B cell (primary cell): Measurements from ENCODE around the gene THAP8. TPM values are rescaled to one million over a fixed set of nuclear protein-coding genes. Genes with fewer than 3 reads are reported as not detected.

ENCODE experiments used
- ATAC-seq: fragments of 200-7000 bp; cut with Tn5 transposase; one replicate; pipeline ENCODE4 v1.10.0; 2021; ENCODE audit warnings: low read depth, mild to moderate bottlenecking, moderate number of reproducible peaks, moderate library complexity
- CTCF ChIA-PET: fragments of 350-600 bp; sonication (Branson Sonifier 250); formaldehyde crosslinking; loops from one replicate; lab custom pipeline; 2021; ENCODE audit warnings: antibody characterized with exemption, inconsistent platforms; lab: Charles Lee
- POLR2A ChIA-PET: fragments of 350-600 bp; sonication (Branson Sonifier 250); formaldehyde crosslinking; loops from one replicate; lab custom pipeline; 2021; ENCODE audit warnings: antibody characterized with exemption; lab: Charles Lee
- DNase-seq: peaks from one replicate; pipeline ENCODE4 v3.0.0; 2013
- H2AFZ ChIP-seq: 2 replicates; pipeline ENCODE4 v1.6.1; 2012; ENCODE audit warnings: mild to moderate bottlenecking, low read depth, low read length; ENCODE audit not compliant: insufficient read depth, poor library complexity, severe bottlenecking
- H3K27ac ChIP-seq, 2 donors: 1 replicate in 1 of 2; 2 replicates in 1 of 2; pipeline ENCODE4 v1.5.1; 2012 to 2013; ENCODE audit warnings: low read length in 2 of 2, mild to moderate bottlenecking in 2 of 2, moderate library complexity in 1 of 2
- H3K27me3 ChIP-seq, 4 experiments: fragments of 200-600 bp in 1 of 4; sonication (generic) in 1 of 4; replicated peaks in 1 of 4; 1 replicate in 2 of 4; 2 replicates in 2 of 4; pipeline versions ENCODE4 v1.6.1 to v1.7.0; 2013 to 2016; ENCODE audit warnings: low read length in 3 of 4, mild to moderate bottlenecking in 2 of 4, mixed read lengths in 1 of 4, moderate library complexity in 1 of 4; ENCODE audit not compliant: insufficient read depth in 4 of 4, control insufficient read depth in 3 of 4; ENCODE audit errors: control extremely low read depth in 1 of 4
- H3K36me3 ChIP-seq, 2 experiments: replicated peaks in 1 of 2; 1 replicate in 1 of 2; 2 replicates in 1 of 2; pipeline versions ENCODE4 v1.6.1 to v1.7.1; 2013; ENCODE audit warnings: low read length in 1 of 2; ENCODE audit not compliant: insufficient read depth in 2 of 2, control insufficient read depth in 1 of 2; ENCODE audit errors: control extremely low read depth in 1 of 2, extremely low read depth in 1 of 2
- H3K4me1 ChIP-seq, 2 donors: fragments of 200-600 bp in 1 of 2; sonication (generic) in 1 of 2; 1 replicate in 1 of 2; 2 replicates in 1 of 2; pipeline versions ENCODE4 v1.5.1 to v1.6.1; 2013 to 2017; ENCODE audit warnings: low read length in 2 of 2; ENCODE audit not compliant: control insufficient read depth in 2 of 2, insufficient read depth in 2 of 2
- H3K4me2 ChIP-seq: replicated peaks from 2 replicates; pipeline ENCODE3; 2012; ENCODE audit warnings: mild to moderate bottlenecking, low read depth, low read length; ENCODE audit not compliant: poor library complexity, severe bottlenecking
- H3K4me3 ChIP-seq, 5 experiments: fragments of 200-600 bp in 1 of 5; sonication (generic) in 1 of 5; 1 replicate in 3 of 5; 2 replicates in 2 of 5; pipeline versions ENCODE4 v1.5.1 to v1.7.0; 2011 to 2016; ENCODE audit warnings: low read length in 4 of 5, mild to moderate bottlenecking in 4 of 5, low read depth in 2 of 5, control low read depth in 1 of 5, moderate library complexity in 1 of 5; ENCODE audit not compliant: insufficient read depth in 1 of 5; ENCODE audit errors: control extremely low read depth in 1 of 5, extremely low read depth in 1 of 5
- H3K79me2 ChIP-seq: fragments of 200-600 bp; sonication (generic); one replicate; pipeline ENCODE4 v1.6.0; 2016; ENCODE audit warnings: low read length; ENCODE audit not compliant: control insufficient read depth, insufficient read depth
- H3K9ac ChIP-seq: fragments of 200-600 bp; sonication (generic); 2 replicates; pipeline ENCODE4 v1.6.1; 2017; ENCODE audit warnings: mild to moderate bottlenecking, low read length, moderate library complexity
- H3K9me3 ChIP-seq, 3 donors: one replicate each; pipeline versions ENCODE4 v1.6.1 to v1.7.1; 2013; ENCODE audit warnings: low read length in 2 of 3; ENCODE audit not compliant: control insufficient read depth in 2 of 3, insufficient read depth in 1 of 3; ENCODE audit errors: control extremely low read depth in 1 of 3
- H4K20me1 ChIP-seq: 2 replicates; pipeline ENCODE4 v1.6.0; 2012; ENCODE audit warnings: mild to moderate bottlenecking, low read length; ENCODE audit not compliant: insufficient read depth, control insufficient read depth, poor library complexity, severe bottlenecking
- H3K27ac Mint-ChIP-seq: one replicate; pipeline ENCODE4 v1.8.0; 2021; ENCODE audit warnings: mixed read lengths
- H3K27me3 Mint-ChIP-seq: one replicate; pipeline ENCODE4 v1.8.0; 2021; ENCODE audit warnings: mixed read lengths
- H3K4me1 Mint-ChIP-seq: one replicate; pipeline ENCODE4 v1.8.0; 2021; ENCODE audit warnings: mixed read lengths
- H3K4me3 Mint-ChIP-seq: one replicate; pipeline ENCODE4 v1.8.0; 2021; ENCODE audit warnings: mixed read lengths
- H3K9me3 Mint-ChIP-seq: one replicate; pipeline ENCODE4 v1.8.0; 2022; ENCODE audit warnings: mixed read lengths; ENCODE audit not compliant: insufficient read depth
- EZH2 ChIP-seq: IDR thresholded peaks from 2 replicates; pipeline ENCODE4 v1.6.1; 2012; ENCODE audit warnings: borderline replicate concordance, low read depth, mild to moderate bottlenecking, moderate library complexity, low read length; ENCODE audit not compliant: insufficient read depth, poor library complexity, severe bottlenecking
- WGBS: methylation state at CpG from one replicate; pipeline ENCODE4 v1.1.5; 2013; ENCODE audit warnings: missing lambda C conversion rate; ENCODE audit not compliant: insufficient coverage; 5-methylcytosine and 5-hydroxymethylcytosine counted together
- intact Hi-C: fragments of 100-400 bp; cut with micrococcal nuclease; formaldehyde crosslinking; loops from one replicate; pipeline ENCODE4 v1.10.0; 2022
- polyA plus RNA-seq: library from polyadenylated mRNA; depleted of rRNA; stranded (reverse); fragments of >200 nt; gene quantifications from 2 replicates; pipeline ENCODE4 v1.2.3, GENCODE V29; 2012
- total RNA-seq, 2 donors: library from RNA; stranded (reverse); fragments of 120-200 nt in 1 of 2; gene quantifications; 1 replicate in 1 of 2; 2 replicates in 1 of 2; pipeline versions ENCODE4 v1.2.3 to v1.2.4, GENCODE V29; 2013 to 2022
- TF ChIP-seq, protein P1 (sequence below): fragments of 200-600 bp; IDR thresholded peaks from one replicate; pipeline ENCODE4 v1.8.0; 2022; ENCODE audit warnings: antibody characterized with exemption, mild to moderate bottlenecking

Gene THAP8
- total and polyA plus RNA-seq, 2 donors (not counting 1 experiment from before 2014, with no cell fraction given), result 4.5 to 5.7 TPM

DNA sequence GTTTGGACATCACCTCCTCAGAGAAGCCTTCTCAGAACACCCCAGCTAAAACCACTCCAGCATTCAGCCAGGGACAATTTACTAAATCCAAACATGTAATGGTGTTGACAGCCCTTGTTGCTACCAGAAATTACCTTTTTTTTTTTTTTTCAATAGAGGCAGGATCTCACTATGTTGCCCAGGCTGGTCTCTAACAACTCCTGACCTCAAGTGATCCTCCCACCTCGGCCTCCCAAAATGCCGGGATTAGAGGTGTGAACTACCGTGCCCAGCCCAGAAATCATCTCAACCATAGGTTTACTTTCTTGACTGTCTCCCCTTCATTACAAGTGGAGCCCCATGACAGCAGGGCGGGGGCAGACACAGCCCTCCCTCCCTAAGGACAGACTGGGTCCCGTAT, 30.7 kb downstream of the THAP8 start:
- H3K27me3 Mint-ChIP-seq, result no peaks in the 10 kb centered on the region
- Histone ChIP-seq H3K9ac (no peak overlapping the region), H3K4me1 (no peaks in the 10 kb centered on the region), H2AFZ (no peak overlapping the region), H3K27me3 (no peaks in the 10 kb centered on the region), H3K79me2 (no peaks in the 10 kb centered on the region), H3K4me2 (no peak overlapping the region), H3K4me3 (no peak overlapping the region), H3K27ac (no peak overlapping the region), H3K9me3 (no peaks in the 10 kb centered on the region), H3K36me3 (peaks cover 0 to 3% of the 10 kb centered on the region in 2 experiments), H4K20me1 (no peaks in the 10 kb centered on the region)
- 100% methylated on average over 4 of the region's 5 CpGs for WGBS
- DNase-seq (no peak), ATAC-seq (no peak)
- no peak overlapping the region for H3K27ac Mint-ChIP-seq
- ChIA-PET CTCF (no interaction called here), POLR2A (no interaction called here)
- no peaks in the 10 kb centered on the region for H3K4me1 Mint-ChIP-seq
- intact Hi-C loops, result no loop called here
- H3K9me3 Mint-ChIP-seq, result no peaks in the 10 kb centered on the region
- H3K4me3 Mint-ChIP-seq, result no peak overlapping the region
- TF ChIP-seq, protein P1, sequence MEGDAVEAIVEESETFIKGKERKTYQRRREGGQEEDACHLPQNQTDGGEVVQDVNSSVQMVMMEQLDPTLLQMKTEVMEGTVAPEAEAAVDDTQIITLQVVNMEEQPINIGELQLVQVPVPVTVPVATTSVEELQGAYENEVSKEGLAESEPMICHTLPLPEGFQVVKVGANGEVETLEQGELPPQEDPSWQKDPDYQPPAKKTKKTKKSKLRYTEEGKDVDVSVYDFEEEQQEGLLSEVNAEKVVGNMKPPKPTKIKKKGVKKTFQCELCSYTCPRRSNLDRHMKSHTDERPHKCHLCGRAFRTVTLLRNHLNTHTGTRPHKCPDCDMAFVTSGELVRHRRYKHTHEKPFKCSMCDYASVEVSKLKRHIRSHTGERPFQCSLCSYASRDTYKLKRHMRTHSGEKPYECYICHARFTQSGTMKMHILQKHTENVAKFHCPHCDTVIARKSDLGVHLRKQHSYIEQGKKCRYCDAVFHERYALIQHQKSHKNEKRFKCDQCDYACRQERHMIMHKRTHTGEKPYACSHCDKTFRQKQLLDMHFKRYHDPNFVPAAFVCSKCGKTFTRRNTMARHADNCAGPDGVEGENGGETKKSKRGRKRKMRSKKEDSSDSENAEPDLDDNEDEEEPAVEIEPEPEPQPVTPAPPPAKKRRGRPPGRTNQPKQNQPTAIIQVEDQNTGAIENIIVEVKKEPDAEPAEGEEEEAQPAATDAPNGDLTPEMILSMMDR, result no peak
- TF ChIP-seq EZH2, result no peak

DNA sequence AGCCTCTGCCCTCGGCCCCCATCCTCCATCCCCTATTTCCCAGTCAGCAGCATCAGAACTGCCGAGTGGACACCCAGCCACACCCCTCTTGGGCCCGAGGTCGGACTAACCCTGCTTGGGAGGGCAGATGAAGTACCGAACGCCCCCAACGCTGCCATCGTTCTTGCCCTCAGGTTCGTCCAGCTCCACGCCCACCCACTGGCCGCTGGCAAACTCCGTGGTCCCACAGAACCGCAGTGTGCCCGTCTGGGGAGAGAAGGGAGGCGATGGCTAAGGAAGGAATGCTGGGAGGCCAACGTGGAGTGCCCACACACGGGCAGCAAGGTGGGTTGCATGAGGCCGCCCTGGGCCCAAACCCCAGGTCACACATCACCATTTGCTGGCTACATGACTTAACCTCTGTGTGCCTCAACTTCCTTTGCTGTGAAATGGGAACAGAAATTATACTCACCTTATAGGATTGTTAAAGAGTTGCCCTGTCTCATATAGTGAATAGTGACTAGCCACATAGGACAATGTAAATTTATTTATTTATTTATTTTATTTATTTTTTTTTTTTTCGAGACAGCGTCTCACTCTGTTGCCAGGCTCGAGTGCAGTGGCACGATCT, 34.9 kb downstream of the THAP8 start:
- no peaks in the 10 kb centered on the region for H3K27me3 ChIP-seq
- no peak for TF ChIP-seq EZH2
- TF ChIP-seq, protein P1, result no peak
- Mint-ChIP-seq H3K27ac (no peak overlapping the region), H3K4me1 (peaks cover 10% of the 10 kb centered on the region), H3K27me3 (no peaks in the 10 kb centered on the region), H3K4me3 (no peak overlapping the region), H3K9me3 (no peaks in the 10 kb centered on the region)
- H3K9me3 ChIP-seq, result no peaks in the 10 kb centered on the region
- H3K79me2 ChIP-seq, result peaks cover 5% of the 10 kb centered on the region
- H3K27ac ChIP-seq, result no peak overlapping the region
- H3K4me3 ChIP-seq, result no peak overlapping the region
- no peaks in the 10 kb centered on the region for H4K20me1 ChIP-seq
- peaks cover 0 to 3% of the 10 kb centered on the region in 2 experiments for H3K36me3 ChIP-seq
- no peak overlapping the region for H2AFZ ChIP-seq
- 99% methylated on average over 15 of the region's 22 CpGs for WGBS
- intact Hi-C loops, result no loop called here
- H3K9ac ChIP-seq, result no peak overlapping the region
- ATAC-seq (no peak), DNase-seq (no peak)
- H3K4me2 ChIP-seq, result no peak overlapping the region
- POLR2A ChIA-PET, result no interaction called here
- peaks cover 5 to 7% of the 10 kb centered on the region in 2 donors for H3K4me1 ChIP-seq
- CTCF ChIA-PET, result no interaction called here
